ENCODE data around the gene UBE2O.

Gene UBE2O

GRCh38 chr17:76442341-76443338 lies 10.3 kb downstream of the UBE2O start:
- no peak overlapping the region for H3K27ac ChIP-seq

DNA sequence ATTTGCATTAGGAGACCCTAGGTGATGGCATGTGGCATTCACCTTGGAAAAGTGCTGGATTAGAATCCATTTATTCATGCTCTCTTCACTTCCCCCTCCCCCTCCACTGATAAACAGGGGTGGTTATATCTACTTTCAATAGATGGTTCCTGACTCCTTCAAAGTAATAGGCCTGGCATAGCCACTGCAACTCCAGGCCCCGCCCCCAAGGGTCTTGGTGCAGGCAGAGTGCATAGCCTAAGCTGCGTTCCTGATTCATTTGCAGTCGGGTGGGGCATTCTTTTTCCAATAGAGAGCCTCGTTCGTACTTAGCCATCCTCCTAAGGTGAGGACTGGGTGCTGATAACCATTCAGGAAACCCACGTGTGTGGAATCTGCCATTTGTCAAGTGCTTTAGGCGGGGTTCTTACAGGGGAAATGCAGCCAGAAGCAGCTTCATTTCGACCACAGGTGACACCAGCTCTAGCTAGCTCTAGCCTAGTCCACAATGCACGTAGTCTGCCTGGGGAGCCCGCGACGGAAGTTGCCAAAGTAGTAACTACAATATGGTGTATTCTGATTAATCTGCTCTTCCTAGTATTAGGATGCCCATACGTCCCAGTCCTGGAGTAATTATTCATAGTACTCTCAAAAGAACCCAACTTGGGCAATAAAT lies 11.1 kb downstream of the UBE2O start:
- no peak for TF ChIP-seq CTCF (conservative IDR thresholded peaks at IDR 0.05)
- no peak overlapping the region for H3K27ac ChIP-seq

More at GRCh38 chr17:76442341-76443338, 10.3 kb downstream of the UBE2O start:
- TF ChIP-seq CTCF (conservative IDR thresholded peaks at IDR 0.05): no peak

- no peak for TF ChIP-seq CTCF (conservative IDR thresholded peaks at IDR 0.05)
- no peak overlapping the region for H3K27ac ChIP-seq
These were observed 12.1 kb downstream of the UBE2O start for GRCh38 chr17:76440751-76441362.

DNA sequence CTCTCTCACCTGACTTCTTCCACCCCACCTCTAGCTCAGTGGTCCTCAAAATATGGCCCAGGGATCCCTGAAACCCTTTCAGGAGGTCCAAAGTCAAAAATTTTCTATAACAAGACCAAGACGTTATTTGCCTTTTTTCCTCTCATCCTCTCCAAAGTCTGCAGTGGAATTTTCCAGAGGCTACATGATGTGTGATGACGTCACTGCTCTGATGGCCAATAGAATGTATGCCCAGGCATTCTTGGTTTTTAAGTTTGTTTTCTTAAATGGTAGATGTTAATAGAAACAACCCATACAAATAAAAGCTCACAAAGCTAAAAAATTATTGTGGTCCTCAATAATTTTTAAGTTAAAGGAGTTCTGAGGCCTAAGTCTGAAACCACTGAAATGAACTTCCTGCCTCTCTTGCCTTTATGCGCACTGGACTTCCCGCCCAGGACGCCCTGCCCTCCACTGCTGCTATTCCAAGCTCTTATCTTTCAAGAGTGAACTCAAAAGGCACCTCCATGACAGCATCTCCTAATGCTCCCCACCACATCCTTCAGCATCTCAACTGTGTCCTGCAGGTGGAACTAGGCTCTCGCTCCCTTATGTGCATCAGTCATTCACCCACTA lies 13.5 kb downstream of the UBE2O start:
- no peak for TF ChIP-seq CTCF (conservative IDR thresholded peaks at IDR 0.05)
- H3K27ac ChIP-seq: no peak overlapping the region

GRCh38 chr17:76438906-76439305 lies 14.0 kb downstream of the UBE2O start:
- no peak for TF ChIP-seq CTCF (conservative IDR thresholded peaks at IDR 0.05)

DNA sequence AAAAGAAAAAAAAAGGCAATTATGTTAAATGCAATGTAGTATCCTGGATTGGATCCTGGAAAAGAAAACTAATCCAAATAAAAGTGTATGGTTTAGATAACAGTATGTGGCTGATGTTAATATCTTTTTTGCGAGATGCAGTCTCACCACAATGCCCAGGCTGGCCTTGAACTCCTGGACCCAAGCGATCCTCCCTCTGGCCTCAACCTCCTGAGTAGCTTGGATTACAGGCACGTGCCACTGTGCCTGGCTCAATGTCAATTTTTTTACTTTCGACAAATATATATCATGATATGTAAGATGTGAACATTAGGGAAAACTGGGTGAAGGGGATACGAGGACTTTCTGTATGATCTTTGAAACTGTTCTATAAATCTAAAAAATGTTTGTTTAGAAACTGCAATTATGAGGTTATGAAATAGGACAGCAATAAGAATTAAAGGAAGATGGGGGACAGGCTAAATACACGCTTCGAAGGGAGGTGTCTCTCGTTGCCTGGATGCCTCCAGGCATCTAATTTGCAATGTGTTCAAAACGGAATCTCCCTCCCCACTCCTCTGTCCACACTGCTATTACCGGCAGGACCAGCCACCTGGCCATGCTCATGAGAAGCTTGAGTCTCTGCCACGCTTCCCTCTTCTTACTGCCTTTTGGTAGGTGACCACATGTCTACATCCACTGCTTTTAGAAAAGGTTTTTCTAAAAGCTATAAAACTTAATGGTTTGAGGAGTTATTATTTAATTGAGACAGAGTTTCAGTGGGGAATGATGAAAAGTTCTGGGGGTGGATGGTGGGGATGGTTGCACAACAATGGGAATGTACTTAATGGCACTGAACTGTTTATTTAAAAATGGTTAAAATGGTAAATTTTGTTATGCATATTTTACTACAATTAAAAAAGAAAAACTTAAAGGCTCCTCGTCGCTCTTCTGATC lies 15.2 kb downstream of the UBE2O start:
- no peak overlapping the region for H3K27ac ChIP-seq
- no peak for TF ChIP-seq CTCF (conservative IDR thresholded peaks at IDR 0.05)

More at GRCh38 chr17:76438906-76439305, 14.0 kb downstream of the UBE2O start:
- H3K27ac ChIP-seq: no peak overlapping the region
